Trophoblast cell (in vitro differentiated cells and primary cell): ENCODE data around the gene NUMA1.
A peak's percentile ranks its signal among the peaks of the same experiment; 100 is the strongest.

Experiments
- DNase-seq, 2 donors: peaks; one replicate each; pipeline ENCODE4 v3.0.0-alpha.2; 2016
- H2AFZ ChIP-seq: 2 replicates; pipeline ENCODE4 v1.6.1; 2013; ENCODE audit warnings: low read length, moderate library complexity, mild to moderate bottlenecking; ENCODE audit not compliant: insufficient read depth, poor library complexity
- H2AK5ac ChIP-seq: 2 replicates; pipeline ENCODE4 v1.6.1; 2013; ENCODE audit warnings: mild to moderate bottlenecking, low read length
- H2BK120ac ChIP-seq: 2 replicates; pipeline ENCODE4 v1.6.1; 2013; ENCODE audit warnings: low read length, mild to moderate bottlenecking, moderate library complexity; ENCODE audit not compliant: insufficient read depth, poor library complexity
- H2BK12ac ChIP-seq: 2 replicates; pipeline ENCODE4 v1.6.1; 2013; ENCODE audit warnings: mild to moderate bottlenecking, low read length, moderate library complexity
- H2BK5ac ChIP-seq: 2 replicates; pipeline ENCODE4 v1.6.1; 2013; ENCODE audit warnings: low read length, low read depth, moderate library complexity, mild to moderate bottlenecking; ENCODE audit not compliant: poor library complexity
- H3K14ac ChIP-seq: 2 replicates; pipeline ENCODE4 v1.6.1; 2013; ENCODE audit warnings: mild to moderate bottlenecking, low read length
- H3K18ac ChIP-seq: 2 replicates; pipeline ENCODE4 v1.6.1; 2013; ENCODE audit warnings: mild to moderate bottlenecking, low read length
- H3K23ac ChIP-seq: 2 replicates; pipeline ENCODE4 v1.6.1; 2013; ENCODE audit warnings: low read length
- H3K27ac ChIP-seq: 2 replicates; pipeline ENCODE4 v1.5.1; 2013; ENCODE audit warnings: low read depth, mild to moderate bottlenecking, inconsistent platforms, low read length, moderate library complexity
- H3K27me3 ChIP-seq: 2 replicates; pipeline ENCODE4 v1.6.1; 2013; ENCODE audit warnings: inconsistent platforms, mild to moderate bottlenecking, low read length, moderate library complexity; ENCODE audit not compliant: insufficient read depth
- H3K36me3 ChIP-seq, 2 experiments: 1 replicate in 1 of 2; 2 replicates in 1 of 2; pipeline ENCODE4 v1.6.1; 2013; ENCODE audit warnings: low read length in 2 of 2, mild to moderate bottlenecking in 2 of 2, moderate library complexity in 1 of 2; ENCODE audit not compliant: insufficient read depth in 2 of 2, control insufficient read depth in 1 of 2
- H3K4ac ChIP-seq: 2 replicates; pipeline ENCODE4 v1.6.1; 2013; ENCODE audit warnings: low read depth, mild to moderate bottlenecking, low read length, moderate library complexity
- H3K4me1 ChIP-seq, 2 experiments: 1 replicate in 1 of 2; 2 replicates in 1 of 2; pipeline ENCODE4 v1.6.1; 2013; ENCODE audit warnings: low read length in 2 of 2, mild to moderate bottlenecking in 2 of 2, moderate library complexity in 1 of 2; ENCODE audit not compliant: insufficient read depth in 2 of 2, control insufficient read depth in 1 of 2
- H3K4me2 ChIP-seq: 2 replicates; pipeline ENCODE4 v1.6.1; 2013; ENCODE audit warnings: inconsistent platforms, mild to moderate bottlenecking, low read length, moderate library complexity
- H3K4me3 ChIP-seq: 2 replicates; pipeline ENCODE4 v1.5.1; 2013; ENCODE audit warnings: mild to moderate bottlenecking, low read depth, low read length, inconsistent platforms
- H3K79me1 ChIP-seq: one replicate; pipeline ENCODE4 v1.6.1; 2013; ENCODE audit warnings: low read length
- H3K79me2 ChIP-seq: 2 replicates; pipeline ENCODE4 v1.6.1; 2013; ENCODE audit warnings: low read length, mild to moderate bottlenecking; ENCODE audit not compliant: control insufficient read depth, insufficient read depth, poor library complexity
- H3K9ac ChIP-seq: 2 replicates; pipeline ENCODE4 v1.6.1; 2013; ENCODE audit warnings: mild to moderate bottlenecking, low read length
- H3K9me3 ChIP-seq: 2 replicates; pipeline ENCODE4 v1.6.1; 2013; ENCODE audit warnings: low read depth, mild to moderate bottlenecking, control low read depth, inconsistent platforms, low read length; ENCODE audit not compliant: insufficient read depth
- H4K12ac ChIP-seq: 2 replicates; pipeline ENCODE4 v1.6.1; 2013; ENCODE audit warnings: low read depth, mild to moderate bottlenecking, low read length, moderate library complexity
- H4K8ac ChIP-seq: 2 replicates; pipeline ENCODE4 v1.6.1; 2013; ENCODE audit warnings: low read depth, mild to moderate bottlenecking, low read length, moderate library complexity
- H4K91ac ChIP-seq: one replicate; pipeline ENCODE4 v1.6.1; 2013; ENCODE audit warnings: low read depth, mild to moderate bottlenecking, low read length, moderate library complexity
- WGBS: extraction: QIAGEN DNeasy Blood & Tissue Kit; methylation state at CpG from one replicate; pipeline ENCODE4 v1.1.7; 2013; ENCODE audit warnings: missing lambda C conversion rate; ENCODE audit not compliant: insufficient read length, insufficient coverage; ENCODE audit errors: extremely low coverage; 5-methylcytosine and 5-hydroxymethylcytosine counted together

NUMA1 gene

DNA sequence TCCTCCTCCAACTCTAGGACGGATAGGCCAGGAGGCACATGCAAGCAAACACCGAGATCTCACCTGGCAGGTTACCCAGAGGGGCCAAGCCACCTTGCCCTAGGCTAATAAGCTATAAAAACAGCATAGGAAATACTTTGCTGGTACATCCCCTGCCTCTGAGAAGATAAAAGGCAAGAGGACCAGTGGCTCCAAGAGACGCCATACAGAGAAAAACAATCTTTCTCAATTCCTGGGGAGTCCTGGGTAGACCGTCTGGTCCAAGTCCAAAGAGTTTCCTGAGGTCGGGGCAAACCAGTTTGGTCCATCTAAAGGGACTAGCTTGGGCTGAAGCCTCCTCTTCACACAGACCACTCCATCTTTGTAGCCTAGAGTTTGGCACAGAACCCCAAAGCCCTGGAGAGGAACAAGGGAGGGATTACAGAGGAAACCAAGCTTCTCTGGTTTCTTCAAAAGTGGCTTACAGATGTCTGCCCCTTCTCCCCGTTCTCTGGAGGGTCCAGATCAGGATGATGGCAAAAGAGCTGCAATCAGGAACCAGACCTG is 40.4 kb downstream of the NUMA1 start:
- no peak overlapping the region for H2AFZ ChIP-seq
- WGBS, result no CpG with 5 or more reads among the region's 6 CpGs
- H3K36me3 ChIP-seq, result peaks cover 4 to 6% of the 10 kb centered on the region in 2 experiments
- H3K4me2 ChIP-seq, result peak overlapping the region; percentile 71
- no peak overlapping the region for H3K23ac ChIP-seq
- H3K79me2 ChIP-seq, result peaks cover 14% of the 10 kb centered on the region
- no peaks in the 10 kb centered on the region for H3K27me3 ChIP-seq
- H3K9me3 ChIP-seq, result no peaks in the 10 kb centered on the region
- no peak overlapping the region for H3K9ac ChIP-seq
- H4K91ac ChIP-seq, result no peak overlapping the region
- peak overlapping the region; percentile 21 for H3K4ac ChIP-seq
- H3K79me1 ChIP-seq, result peaks cover 14% of the 10 kb centered on the region
- no peak overlapping the region for H2BK120ac ChIP-seq
- no peak overlapping the region for H4K12ac ChIP-seq
- no peak overlapping the region for H2BK12ac ChIP-seq
- H3K4me3 ChIP-seq, result peak overlapping the region; percentile 69
- peaks cover 23% of the 10 kb centered on the region in 2 experiments for H3K4me1 ChIP-seq
- H3K14ac ChIP-seq, result peak overlapping the region; percentile 5
- no peak overlapping the region for H3K27ac ChIP-seq
- no peak overlapping the region for H2AK5ac ChIP-seq
- peak overlapping the region; percentile 26 for H3K18ac ChIP-seq
- no peak for DNase-seq
- no peak overlapping the region for H4K8ac ChIP-seq
- peak overlapping the region; percentile 26 for H2BK5ac ChIP-seq

DNA sequence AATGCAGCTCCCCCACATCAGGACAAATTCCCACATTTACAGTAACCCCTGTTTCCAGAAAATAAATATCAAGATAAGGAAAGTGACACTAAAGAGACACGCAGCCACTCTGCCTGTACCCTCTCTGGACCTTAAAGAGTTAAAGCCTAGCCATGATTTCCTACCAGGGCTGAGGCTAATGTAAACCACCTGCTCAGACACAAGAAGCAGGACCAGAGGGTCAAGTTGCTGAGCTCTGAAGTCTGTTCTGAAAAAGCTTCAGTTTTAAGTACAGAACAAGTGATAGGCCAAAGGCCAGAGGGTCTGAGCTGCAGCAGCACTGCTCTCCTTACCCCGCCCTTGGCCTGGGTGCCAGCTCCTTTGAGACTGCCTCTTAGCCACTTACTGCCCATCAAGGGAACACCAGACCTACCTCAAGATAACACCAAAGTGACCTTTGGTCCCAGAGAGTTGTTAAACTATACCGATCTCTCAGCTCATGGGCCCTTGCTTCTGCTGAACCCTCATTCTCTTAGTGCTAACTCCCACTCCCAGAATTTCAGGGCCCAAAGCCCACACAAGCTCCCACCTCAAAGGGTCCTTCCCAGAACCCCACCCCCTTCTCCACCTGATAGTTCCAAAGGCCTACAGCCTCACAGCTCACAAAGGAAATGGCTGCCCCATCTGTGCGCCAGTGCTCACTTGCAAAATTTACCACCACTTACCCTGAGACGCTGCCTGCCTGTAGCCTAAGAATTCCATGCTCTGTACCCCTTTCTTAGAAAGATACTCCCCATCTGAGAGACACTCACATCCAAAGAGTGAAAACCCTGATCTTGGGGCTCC is 41.1 kb downstream of the NUMA1 start:
- no peak for DNase-seq
- Histone ChIP-seq H3K9me3 (no peaks in the 10 kb centered on the region), H3K36me3 (peaks cover 4 to 9% of the 10 kb centered on the region in 2 experiments), H3K18ac (no peak overlapping the region), H2AFZ (no peak overlapping the region), H4K8ac (no peak overlapping the region), H2BK120ac (no peak overlapping the region), H3K4me2 (peak overlapping the region; percentile 71), H3K79me1 (peaks cover 14% of the 10 kb centered on the region), H3K27me3 (no peaks in the 10 kb centered on the region), H3K9ac (no peak overlapping the region), H3K14ac (no peak overlapping the region), H4K91ac (no peak overlapping the region), H3K27ac (no peak overlapping the region), H3K4me1 (peaks cover 23% of the 10 kb centered on the region in 2 experiments), H3K4ac (peak overlapping the region; percentile 21), H4K12ac (no peak overlapping the region), H2AK5ac (no peak overlapping the region), H2BK12ac (no peak overlapping the region), H3K23ac (no peak overlapping the region), H3K79me2 (peaks cover 14% of the 10 kb centered on the region), H3K4me3 (no peak overlapping the region), H2BK5ac (no peak overlapping the region)
- WGBS, result no CpG with 5 or more reads among the region's 5 CpGs

DNA sequence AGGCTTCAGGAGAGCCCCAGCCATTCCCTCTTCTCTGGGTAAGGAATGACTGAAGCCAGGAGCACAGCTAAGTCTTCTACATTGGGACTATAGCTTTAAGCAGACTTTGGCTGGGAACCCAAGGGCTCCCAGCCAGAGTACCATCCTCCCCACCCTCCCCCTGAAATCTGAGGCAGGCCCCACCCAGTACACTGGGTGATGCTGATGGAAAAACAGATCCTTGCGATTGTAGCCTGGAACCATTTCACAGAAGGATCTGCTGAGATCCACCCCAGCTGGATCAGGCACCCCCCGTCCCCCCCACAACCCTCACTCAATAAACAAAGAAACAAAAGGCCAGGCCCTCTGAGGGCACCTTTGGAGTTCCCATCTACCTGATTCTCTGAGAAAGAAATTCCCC is 41.9 kb downstream of the NUMA1 start:
- H3K27me3 ChIP-seq, result no peaks in the 10 kb centered on the region
- no peaks in the 10 kb centered on the region for H3K9me3 ChIP-seq
- peaks cover 6 to 12% of the 10 kb centered on the region in 2 experiments for H3K36me3 ChIP-seq
- H2AFZ ChIP-seq, result no peak overlapping the region
- peak overlapping the region; percentile 38 for H3K4ac ChIP-seq
- no peak overlapping the region for H2BK12ac ChIP-seq
- H3K4me1 ChIP-seq, result peaks cover 23% of the 10 kb centered on the region in 2 experiments
- H2BK5ac ChIP-seq, result no peak overlapping the region
- no CpG with 5 or more reads among the region's 2 CpGs for WGBS
- H3K79me1 ChIP-seq, result peaks cover 14% of the 10 kb centered on the region
- no peak overlapping the region for H3K18ac ChIP-seq
- no peak overlapping the region for H3K27ac ChIP-seq
- H3K4me2 ChIP-seq, result no peak overlapping the region
- H3K14ac ChIP-seq, result no peak overlapping the region
- no peak overlapping the region for H3K23ac ChIP-seq
- no peak overlapping the region for H2AK5ac ChIP-seq
- no peak overlapping the region for H4K12ac ChIP-seq
- H3K9ac ChIP-seq, result no peak overlapping the region
- no peak overlapping the region for H2BK120ac ChIP-seq
- no peak for DNase-seq
- H4K91ac ChIP-seq, result no peak overlapping the region
- H4K8ac ChIP-seq, result no peak overlapping the region
- no peak overlapping the region for H3K4me3 ChIP-seq
- H3K79me2 ChIP-seq, result peaks cover 14% of the 10 kb centered on the region

DNA sequence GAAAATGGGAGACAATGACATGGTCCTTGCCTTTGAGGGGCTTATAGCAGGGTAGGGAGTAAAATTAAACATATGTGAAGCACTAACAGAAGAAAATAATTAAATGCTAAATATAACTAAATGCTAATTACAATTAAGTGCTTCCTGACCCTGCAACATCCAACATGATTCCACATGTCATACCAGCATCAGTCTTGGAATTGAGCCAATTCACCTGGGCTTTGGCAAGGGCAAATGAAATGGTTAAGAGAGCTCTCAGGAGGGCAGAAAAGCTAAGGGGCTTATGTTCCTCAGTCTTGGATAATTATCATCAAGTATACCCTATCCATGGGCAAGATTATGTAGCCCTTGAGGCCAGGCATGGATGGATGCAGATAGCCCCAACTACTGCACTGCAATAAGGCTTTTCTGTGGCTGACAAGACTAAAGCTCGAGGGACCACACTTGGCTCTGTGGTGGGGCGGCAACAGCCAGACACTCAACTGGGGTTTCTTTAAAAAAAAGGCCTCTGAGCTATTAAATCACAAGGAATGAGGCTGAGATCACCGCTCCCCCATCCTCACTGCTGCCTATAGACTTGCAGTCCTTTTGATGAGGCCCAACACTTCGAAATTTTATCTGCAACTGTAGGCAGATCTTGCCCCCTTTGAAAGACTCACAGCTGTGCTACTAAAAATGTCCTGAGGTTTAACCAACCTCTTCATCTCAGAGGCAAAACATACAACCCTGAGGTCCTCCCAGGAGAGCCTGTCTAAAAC is 42.6 kb downstream of the NUMA1 start:
- Histone ChIP-seq H2AFZ (no peak overlapping the region), H3K36me3 (peaks cover 11 to 13% of the 10 kb centered on the region in 2 experiments), H3K9me3 (no peaks in the 10 kb centered on the region), H3K4ac (peak overlapping the region; percentile 68), H3K79me2 (peaks cover 14% of the 10 kb centered on the region), H3K4me1 (peaks cover 23% of the 10 kb centered on the region in 2 experiments), H3K18ac (no peak overlapping the region), H3K9ac (no peak overlapping the region), H2AK5ac (no peak overlapping the region), H2BK120ac (no peak overlapping the region), H3K23ac (no peak overlapping the region), H3K4me3 (no peak overlapping the region), H4K8ac (no peak overlapping the region), H2BK12ac (no peak overlapping the region), H3K4me2 (no peak overlapping the region), H4K12ac (no peak overlapping the region), H3K27ac (no peak overlapping the region), H2BK5ac (no peak overlapping the region), H3K79me1 (peaks cover 14% of the 10 kb centered on the region), H3K27me3 (no peaks in the 10 kb centered on the region), H3K14ac (no peak overlapping the region), H4K91ac (no peak overlapping the region)
- no peak for DNase-seq
- WGBS, result no CpG with 5 or more reads among the region's 4 CpGs
